ENCODE data around the gene MASP1.

- TF ChIP-seq GATA2 (IDR thresholded peaks at IDR 0.05; ENCODE audit: low read depth, low read length) (no peak), GATA3 (IDR thresholded peaks at IDR 0.05; ENCODE audit: low read depth, low read length) (no peak)
These were observed 4.3 kb downstream of the MASP1 start for GRCh38 chr3:187287256-187287655.

Measured in SH-SY5Y (cell line).